Stimulated activated CD4-positive, alpha-beta T cell treated with anti-CD3 and anti-CD28 coated beads, Interleukin-2, amount 100 ng/mL, for 48 hours (primary cell): Measurements from ENCODE around the gene MZT1.
"Not testable (repeated sequence)": the region's sequence is repeated elsewhere in the genome, so short reads cannot be mapped to it uniquely, and the experiment has no call there.

Experiments
- DNase-seq, 2 donors: peaks; one replicate each; pipeline ENCODE4 v3.0.0-alpha.2; 2020

Gene MZT1

DNA sequence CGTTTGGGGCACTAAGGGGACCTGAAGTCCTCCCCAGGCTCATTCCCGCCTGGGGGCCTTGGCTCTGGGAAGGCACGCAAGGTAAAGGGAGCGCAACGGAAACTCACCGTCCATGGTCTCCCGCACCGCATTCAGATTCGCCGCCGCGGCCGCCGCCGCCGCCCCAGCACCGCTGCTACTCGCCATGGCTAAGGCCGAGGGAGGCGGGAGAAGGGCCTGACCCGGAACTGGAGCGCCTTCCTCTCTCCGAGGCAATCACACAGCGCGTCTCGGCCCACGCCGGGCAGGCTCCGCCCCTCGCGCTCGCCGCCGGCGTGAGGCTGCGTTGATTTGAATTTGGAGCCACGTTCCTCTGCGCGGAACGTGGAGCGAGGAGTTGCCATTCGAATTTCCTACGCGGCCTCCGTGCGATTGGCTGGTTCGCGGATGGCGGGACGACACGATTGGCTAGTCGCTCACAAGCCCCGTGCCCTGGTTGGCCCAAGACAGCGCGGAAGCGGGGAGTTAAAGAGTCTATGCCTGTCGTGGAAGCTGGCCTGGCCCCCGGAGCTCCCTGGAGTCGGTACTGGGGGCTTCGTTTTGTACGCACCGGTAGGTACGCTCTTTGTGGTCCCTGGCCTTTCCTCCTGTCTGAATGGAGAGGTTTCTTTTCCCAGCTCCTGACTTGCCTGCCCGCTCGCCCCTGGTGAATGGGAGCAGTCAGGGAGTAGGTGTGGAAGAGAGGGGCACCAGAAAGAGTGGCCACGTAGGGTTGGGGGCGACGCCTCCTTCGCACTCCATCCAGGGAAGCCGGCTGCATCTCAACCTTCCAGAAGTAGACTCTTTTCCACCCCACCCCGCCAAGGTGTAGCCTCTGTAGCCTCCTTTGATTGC lies at the start of gene MZT1, which contains the start of gene BORA:
Gene MZT1, minus strand, starts transcription at position 213 of the 873 bp plus-strand sequence. Its CDS starts 27 bp downstream, at position 186.
Gene BORA, plus strand, starts transcription at position 507 of the 873 bp plus-strand sequence. CDS start 1,018 bp downstream, outside the sequence.
- DNase-seq: peak; percentile 88 to 91

GRCh38 chr13:72774019-72774418 lies 46.6 kb upstream of the MZT1 start:
- DNase-seq: no peak

DNA sequence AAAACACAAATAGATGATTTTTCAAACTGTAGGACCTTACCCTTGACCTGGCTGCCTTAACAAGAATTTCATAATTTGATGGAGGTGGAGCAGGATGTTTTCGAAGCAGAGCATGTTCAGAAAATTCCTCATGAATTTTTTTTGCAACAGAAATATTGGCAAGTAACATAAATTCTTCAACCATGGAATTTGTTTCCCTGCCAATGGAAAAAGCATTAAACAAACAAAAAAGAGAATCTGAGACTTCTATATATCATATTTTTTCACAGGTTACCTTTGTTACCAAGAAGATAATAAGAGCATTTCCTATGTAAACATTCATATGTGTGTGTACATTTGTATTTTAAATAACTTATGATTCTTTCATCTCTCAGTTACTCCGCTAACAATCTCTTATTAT lies 36.0 kb upstream of the MZT1 start:
- DNase-seq: no peak

- no peak for DNase-seq
Observed at GRCh38 chr13:72760189-72760588, 32.8 kb upstream of the MZT1 start.

- DNase-seq: no peak
Observed at GRCh38 chr13:72757792-72758535, 30.5 kb upstream of the MZT1 start.

GRCh38 chr13:72754111-72754510 lies 26.7 kb upstream of the MZT1 start:
- no peak for DNase-seq

DNA sequence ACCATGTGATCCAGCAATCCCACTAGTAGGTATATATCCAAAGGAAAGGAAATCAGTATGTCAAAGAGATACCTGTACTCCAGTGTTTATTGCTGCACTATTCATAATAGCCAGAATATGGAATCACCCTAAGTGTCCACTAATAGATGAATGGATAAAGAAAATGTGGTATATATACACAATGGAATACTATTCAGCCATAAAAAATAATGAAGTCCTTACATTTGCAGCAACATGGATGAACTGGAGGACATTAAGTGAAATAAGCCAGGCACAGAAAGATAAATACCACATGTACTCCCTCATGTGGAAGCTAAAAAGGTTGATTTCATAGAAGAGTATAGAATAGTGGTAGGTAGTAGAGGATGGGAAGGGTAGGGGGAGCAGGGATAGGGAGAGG lies 23.8 kb upstream of the MZT1 start:
- DNase-seq: no peak

GRCh38 chr13:72745260-72745659 lies 17.8 kb upstream of the MZT1 start:
- no peak for DNase-seq

DNA sequence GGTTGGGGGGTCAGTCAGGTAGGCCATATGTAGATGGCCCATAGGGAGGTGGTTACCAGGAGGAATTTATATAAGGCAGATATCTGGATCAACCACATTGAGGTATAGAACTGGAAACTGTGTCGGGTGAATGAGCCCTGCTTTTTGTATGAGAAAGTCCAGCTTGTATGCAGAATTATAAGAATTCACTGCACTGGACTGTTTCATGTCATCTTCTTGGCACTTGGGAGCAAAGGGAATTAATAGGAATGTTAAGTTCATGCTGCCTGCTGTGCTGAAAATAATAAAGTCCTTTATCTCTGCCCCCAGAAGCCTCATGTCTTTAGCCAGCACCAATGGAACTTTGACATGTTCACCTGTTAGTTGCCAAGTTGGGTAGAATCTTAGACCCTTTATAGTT lies 12.6 kb upstream of the MZT1 start:
- no peak for DNase-seq

DNA sequence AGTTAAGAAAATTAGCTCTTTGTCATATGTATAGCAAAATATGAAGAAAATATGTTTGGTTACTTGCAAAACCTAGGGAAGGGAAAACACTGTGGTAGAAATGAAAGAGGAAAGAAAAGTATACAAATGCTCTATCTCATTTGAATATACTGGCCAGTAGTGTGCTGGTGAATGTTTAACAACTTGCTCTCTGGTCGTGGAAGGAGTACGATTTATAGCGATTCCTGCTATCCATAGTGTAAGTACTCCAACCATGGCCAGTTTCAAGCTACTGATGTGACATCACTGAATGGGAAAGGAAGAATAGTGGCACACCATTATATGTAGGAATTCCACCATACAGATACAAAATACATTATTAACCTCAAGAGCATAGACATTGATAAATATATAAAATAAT lies 9.6 kb upstream of the MZT1 start:
- no peak for DNase-seq

DNA sequence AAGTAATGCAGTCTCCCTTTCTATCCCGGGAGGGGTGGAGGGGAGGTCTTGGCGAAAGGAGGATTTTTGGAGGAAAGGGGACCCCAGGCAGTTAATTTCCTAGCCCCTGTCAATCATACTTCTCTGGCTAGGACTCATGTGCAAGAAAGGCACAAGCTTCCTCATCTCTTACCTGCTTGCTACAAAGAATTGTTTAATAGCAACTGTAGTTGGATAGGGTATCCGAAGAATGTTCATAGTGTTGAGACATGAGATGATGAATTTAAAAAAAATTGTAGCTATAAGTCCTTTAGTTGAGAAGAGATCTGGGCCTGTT lies 819 bp upstream of the MZT1 start:
- no peak for DNase-seq

DNA sequence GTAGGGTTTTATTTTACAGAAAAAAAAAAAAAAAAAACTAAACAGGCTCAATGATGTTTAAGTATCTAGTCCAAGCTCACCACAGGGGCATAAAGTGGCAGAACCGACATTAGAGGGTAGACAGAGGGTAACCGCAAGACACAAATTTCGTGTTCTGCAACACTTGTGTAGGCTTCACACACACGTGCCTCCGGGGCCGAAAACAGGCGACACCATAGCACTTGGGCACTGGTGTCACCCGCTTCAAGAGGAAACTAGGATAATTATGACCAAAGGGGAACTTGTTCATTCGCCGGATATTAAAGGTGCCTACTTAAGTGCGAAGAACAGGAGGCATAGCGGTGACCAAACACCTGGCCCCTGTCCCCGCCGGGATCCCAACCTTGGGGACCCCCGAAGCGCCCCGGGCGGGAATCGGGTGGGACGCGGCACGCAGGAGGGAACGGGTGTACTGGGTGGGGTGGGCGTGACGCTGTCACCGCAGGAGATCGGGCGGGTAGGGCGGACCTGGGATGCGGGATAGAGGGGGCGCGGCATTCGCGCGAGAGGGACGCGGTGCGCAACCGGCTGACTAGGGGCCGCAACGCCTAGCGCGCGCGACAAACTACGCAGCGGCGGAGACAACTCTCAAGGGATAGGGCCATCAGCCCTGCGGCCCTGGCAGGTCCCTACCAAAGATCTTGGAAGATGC lies 558 bp downstream of the MZT1 start:
- peak; percentile 25 to 28 for DNase-seq

GRCh38 chr13:72726185-72726584 lies 1.2 kb downstream of the MZT1 start:
- not testable (repeated sequence) for DNase-seq

DNA sequence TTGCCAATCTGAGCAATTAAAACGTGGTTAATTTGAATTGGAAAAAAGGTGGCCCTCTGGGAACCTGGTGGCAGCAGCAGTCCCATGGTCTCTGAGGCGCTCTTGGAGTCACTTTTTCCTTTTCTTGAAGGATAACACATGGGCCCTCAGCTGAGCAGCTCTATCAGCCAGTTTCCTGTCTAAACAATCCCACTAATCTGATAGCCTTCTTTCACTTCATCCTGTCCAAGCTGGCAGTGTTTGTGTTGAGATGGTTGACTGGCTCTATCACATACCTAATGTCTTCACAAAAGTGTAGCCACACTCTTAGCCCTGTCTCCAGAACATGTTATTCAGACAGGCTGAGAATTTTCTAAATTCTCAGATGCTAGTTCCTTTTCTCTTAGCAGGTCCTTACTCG lies 10.7 kb downstream of the MZT1 start:
- DNase-seq: no peak

- no peak for DNase-seq
Observed at GRCh38 chr13:72700509-72700908, 26.9 kb downstream of the MZT1 start.

DNA sequence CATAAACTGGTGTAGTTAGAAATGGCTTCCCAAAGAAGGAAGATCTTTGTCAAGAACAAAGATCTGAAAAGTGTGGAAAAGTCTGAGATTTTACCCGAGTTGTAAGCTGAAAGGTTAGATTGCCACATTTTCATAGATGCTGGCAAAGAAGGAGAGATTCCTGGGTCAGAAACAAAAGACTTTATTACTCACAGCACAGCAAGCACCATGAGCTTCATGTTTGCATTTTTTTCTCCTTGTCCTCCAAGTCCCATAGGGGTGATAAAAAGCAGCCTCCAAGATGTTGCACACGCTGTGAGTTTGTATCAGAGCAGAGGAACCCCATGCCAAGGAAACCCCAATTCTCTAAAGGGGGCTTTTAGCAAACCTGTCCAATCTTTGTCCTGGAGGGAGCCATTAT lies 29.3 kb downstream of the MZT1 start:
- DNase-seq: no peak

DNA sequence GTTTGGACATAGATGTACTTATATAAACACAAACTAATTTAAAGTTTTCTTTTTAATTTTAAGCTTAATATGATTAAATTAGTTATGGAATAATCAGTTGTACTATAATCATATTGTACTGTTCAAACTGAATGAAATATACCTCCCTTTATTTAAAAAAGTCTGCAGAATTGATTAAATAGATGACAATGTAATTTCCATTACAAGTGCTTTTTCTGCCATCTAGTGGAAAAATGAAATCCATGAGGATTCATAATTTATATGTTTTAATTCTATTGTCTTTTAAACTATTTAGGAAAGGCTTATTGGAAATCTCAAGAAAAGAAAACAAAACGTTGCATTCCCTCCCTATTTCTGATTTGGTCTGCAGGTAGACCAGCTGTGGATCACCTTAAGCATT lies 30.9 kb downstream of the MZT1 start:
- DNase-seq: no peak

GRCh38 chr13:72694314-72694713 lies 33.1 kb downstream of the MZT1 start:
- DNase-seq: no peak

DNA sequence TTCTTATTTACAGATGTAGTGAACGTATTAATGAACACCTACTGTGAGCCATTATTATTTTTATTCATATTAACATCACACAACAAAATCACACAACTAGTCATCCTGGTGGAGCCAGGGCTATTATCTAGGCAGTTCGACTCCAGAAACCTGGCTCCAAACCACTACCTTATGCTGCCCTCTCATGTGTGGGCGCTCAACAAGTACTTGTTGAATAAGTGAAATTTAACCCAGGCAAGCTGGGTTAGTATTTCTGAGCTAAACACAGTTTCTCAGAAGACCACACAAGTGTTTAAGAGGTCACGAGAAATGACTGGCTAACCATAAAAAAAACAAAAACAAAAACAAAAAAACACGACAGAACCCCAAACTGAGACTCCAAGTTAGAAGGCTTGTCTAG lies 33.6 kb downstream of the MZT1 start:
- no peak for DNase-seq

- DNase-seq: no peak
Observed at GRCh38 chr13:72692884-72693514, 34.4 kb downstream of the MZT1 start.

GRCh38 chr13:72689181-72689696 lies 38.2 kb downstream of the MZT1 start:
- no peak for DNase-seq

DNA sequence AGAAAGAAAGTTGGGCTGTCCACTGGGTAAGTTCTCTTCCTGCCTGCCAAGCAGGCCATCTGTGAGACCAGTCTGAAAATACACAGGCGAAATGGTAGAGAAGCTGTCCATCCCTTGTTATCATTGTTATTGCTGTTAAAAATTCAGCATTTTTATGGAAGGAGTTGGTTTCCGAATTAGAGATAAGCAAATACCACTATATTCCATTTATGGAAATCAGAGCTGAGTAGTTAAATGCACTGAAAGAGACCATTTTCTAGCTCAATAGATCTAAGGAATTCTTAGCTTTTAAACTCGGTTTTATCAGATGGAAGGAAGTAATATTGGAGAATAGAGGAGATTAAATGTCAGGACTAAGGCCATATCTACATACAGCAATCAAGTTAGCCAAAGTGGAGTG lies 40.7 kb downstream of the MZT1 start:
- no peak for DNase-seq

GRCh38 chr13:72680353-72680752 lies 47.1 kb downstream of the MZT1 start:
- no peak for DNase-seq
